ENCODE results near the gene MICALL1.

Gene MICALL1

GRCh38 chr22:37911697-37912096 is 5.6 kb downstream of the MICALL1 start:
- H3K4me3 ChIP-seq (ENCODE audit: low read depth in 1 of 2, low read length in 2 of 2), result no peak overlapping the region
- H2AFZ ChIP-seq (ENCODE audit: low read depth, low read length), result no peak overlapping the region
- H4K20me1 ChIP-seq (ENCODE audit: insufficient read depth, low read length), result no peaks in the 10 kb centered on the region; the same call in 1 of the 2 replicates
- no peak overlapping the region for H3K27ac ChIP-seq (ENCODE audit: low read length)
- no peaks in the 10 kb centered on the region for H3K27me3 ChIP-seq (ENCODE audit: insufficient read depth, low read length, poor library complexity)
- H3K9ac ChIP-seq (ENCODE audit: low read depth, low read length), result no peak overlapping the region
- TF ChIP-seq, protein P1, sequence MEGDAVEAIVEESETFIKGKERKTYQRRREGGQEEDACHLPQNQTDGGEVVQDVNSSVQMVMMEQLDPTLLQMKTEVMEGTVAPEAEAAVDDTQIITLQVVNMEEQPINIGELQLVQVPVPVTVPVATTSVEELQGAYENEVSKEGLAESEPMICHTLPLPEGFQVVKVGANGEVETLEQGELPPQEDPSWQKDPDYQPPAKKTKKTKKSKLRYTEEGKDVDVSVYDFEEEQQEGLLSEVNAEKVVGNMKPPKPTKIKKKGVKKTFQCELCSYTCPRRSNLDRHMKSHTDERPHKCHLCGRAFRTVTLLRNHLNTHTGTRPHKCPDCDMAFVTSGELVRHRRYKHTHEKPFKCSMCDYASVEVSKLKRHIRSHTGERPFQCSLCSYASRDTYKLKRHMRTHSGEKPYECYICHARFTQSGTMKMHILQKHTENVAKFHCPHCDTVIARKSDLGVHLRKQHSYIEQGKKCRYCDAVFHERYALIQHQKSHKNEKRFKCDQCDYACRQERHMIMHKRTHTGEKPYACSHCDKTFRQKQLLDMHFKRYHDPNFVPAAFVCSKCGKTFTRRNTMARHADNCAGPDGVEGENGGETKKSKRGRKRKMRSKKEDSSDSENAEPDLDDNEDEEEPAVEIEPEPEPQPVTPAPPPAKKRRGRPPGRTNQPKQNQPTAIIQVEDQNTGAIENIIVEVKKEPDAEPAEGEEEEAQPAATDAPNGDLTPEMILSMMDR (IDR thresholded peaks at IDR 0.05; ENCODE audit: borderline replicate concordance, extremely low read depth, low read length, poor library complexity, severe bottlenecking), result no peak
- TF ChIP-seq EZH2 (IDR thresholded peaks at IDR 0.05; ENCODE audit: borderline replicate concordance, low read depth, low read length, severe bottlenecking), result no peak
- ATAC-seq (ENCODE audit: insufficient read depth, low read depth), result no peak
- H3K4me1 ChIP-seq (ENCODE audit: insufficient read depth, low read length), result peaks cover 12% of the 10 kb centered on the region
- H3K79me2 ChIP-seq (ENCODE audit: insufficient read depth, low read length), result no peaks in the 10 kb centered on the region; the same call in 1 of the 2 replicates
- no peaks in the 10 kb centered on the region for H3K9me3 ChIP-seq (ENCODE audit: insufficient read depth, low read length, severe bottlenecking)
- no peak overlapping the region for H3K4me2 ChIP-seq (ENCODE audit: insufficient read depth, low read length)
- DNase-seq, result no peak
- peaks cover 15% of the 10 kb centered on the region for H3K36me3 ChIP-seq (ENCODE audit: insufficient read depth, low read length)

- no peak overlapping the region for H3K27ac ChIP-seq (ENCODE audit: low read length)
- H3K9ac ChIP-seq (ENCODE audit: low read depth, low read length), result no peak overlapping the region
- H4K20me1 ChIP-seq (ENCODE audit: insufficient read depth, low read length), result no peaks in the 10 kb centered on the region; the same call in 1 of the 2 replicates
- H2AFZ ChIP-seq (ENCODE audit: low read depth, low read length), result no peak overlapping the region
- peaks cover 8% of the 10 kb centered on the region for H3K4me1 ChIP-seq (ENCODE audit: insufficient read depth, low read length)
- H3K4me2 ChIP-seq (ENCODE audit: insufficient read depth, low read length), result no peak overlapping the region
- TF ChIP-seq, protein P1 (IDR thresholded peaks at IDR 0.05; ENCODE audit: borderline replicate concordance, extremely low read depth, low read length, poor library complexity, severe bottlenecking), result no peak
- TF ChIP-seq EZH2 (IDR thresholded peaks at IDR 0.05; ENCODE audit: borderline replicate concordance, low read depth, low read length, severe bottlenecking), result no peak
- no peaks in the 10 kb centered on the region for H3K9me3 ChIP-seq (ENCODE audit: insufficient read depth, low read length, severe bottlenecking)
- DNase-seq (no peak), ATAC-seq (ENCODE audit: insufficient read depth, low read depth) (no peak)
- peaks cover 16% of the 10 kb centered on the region for H3K36me3 ChIP-seq (ENCODE audit: insufficient read depth, low read length)
- no peaks in the 10 kb centered on the region for H3K27me3 ChIP-seq (ENCODE audit: insufficient read depth, low read length, poor library complexity)
- no peaks in the 10 kb centered on the region for H3K79me2 ChIP-seq (ENCODE audit: insufficient read depth, low read length)
- no peak overlapping the region for H3K4me3 ChIP-seq (ENCODE audit: low read depth in 1 of 2, low read length in 2 of 2)
Observed at GRCh38 chr22:37912171-37912570, 6.1 kb downstream of the MICALL1 start.

DNA sequence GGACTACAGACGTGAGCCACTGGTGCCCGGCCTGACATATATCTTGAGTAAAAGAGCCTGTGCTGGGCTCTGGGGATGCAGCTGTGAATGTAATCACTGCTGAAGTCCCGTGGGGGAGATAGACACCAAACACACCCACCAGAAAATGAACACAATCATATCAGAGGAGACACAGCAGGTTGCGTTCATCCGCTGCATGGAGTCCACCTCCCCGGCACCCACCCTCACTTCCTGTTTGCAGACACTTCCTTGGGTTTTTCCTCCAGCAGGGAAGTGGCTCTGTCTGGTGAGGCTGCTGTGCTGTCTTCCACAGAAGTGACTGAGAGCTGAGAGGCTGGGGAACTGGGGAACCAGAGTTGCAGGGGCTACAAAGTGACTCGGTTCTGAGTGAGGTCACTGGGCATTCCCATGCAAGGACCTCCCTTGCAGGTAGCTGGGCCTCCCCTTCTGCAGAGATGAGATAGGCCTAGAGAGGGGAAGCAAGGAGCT is 7.2 kb downstream of the MICALL1 start:
- ATAC-seq (ENCODE audit: insufficient read depth, low read depth), result no peak
- Histone ChIP-seq H3K4me2 (ENCODE audit: insufficient read depth, low read length) (no peak overlapping the region), H3K9ac (ENCODE audit: low read depth, low read length) (no peak overlapping the region)

More for the DNA sequence above, 7.2 kb downstream of the MICALL1 start:
- Histone ChIP-seq H3K79me2 (ENCODE audit: insufficient read depth, low read length) (no peaks in the 10 kb centered on the region), H2AFZ (ENCODE audit: low read depth, low read length) (no peak overlapping the region), H3K27me3 (ENCODE audit: insufficient read depth, low read length, poor library complexity) (no peaks in the 10 kb centered on the region), H3K36me3 (ENCODE audit: insufficient read depth, low read length) (peaks cover 23% of the 10 kb centered on the region), H3K4me1 (ENCODE audit: insufficient read depth, low read length) (no peaks in the 10 kb centered on the region), H4K20me1 (ENCODE audit: insufficient read depth, low read length) (no peaks in the 10 kb centered on the region; the same call in 1 of the 2 replicates), H3K9me3 (ENCODE audit: insufficient read depth, low read length, severe bottlenecking) (no peaks in the 10 kb centered on the region), H3K4me3 (ENCODE audit: low read depth in 1 of 2, low read length in 2 of 2) (no peak overlapping the region), H3K27ac (ENCODE audit: low read length) (no peak overlapping the region)
- TF ChIP-seq, protein P1 (IDR thresholded peaks at IDR 0.05; ENCODE audit: borderline replicate concordance, extremely low read depth, low read length, poor library complexity, severe bottlenecking), result no peak
- TF ChIP-seq EZH2 (IDR thresholded peaks at IDR 0.05; ENCODE audit: borderline replicate concordance, low read depth, low read length, severe bottlenecking), result no peak
- DNase-seq, result no peak
